HG03045 (cell line): ENCODE data around the gene IL34.

ENCODE experiments used
- ATAC-seq: cut with Tn5 transposase; IDR thresholded peaks from one replicate; pipeline ENCODE4 v1.9.1; 2021; ENCODE audit warnings: mild to moderate bottlenecking, moderate library complexity; ENCODE audit not compliant: unreplicated experiment

IL34 gene

DNA sequence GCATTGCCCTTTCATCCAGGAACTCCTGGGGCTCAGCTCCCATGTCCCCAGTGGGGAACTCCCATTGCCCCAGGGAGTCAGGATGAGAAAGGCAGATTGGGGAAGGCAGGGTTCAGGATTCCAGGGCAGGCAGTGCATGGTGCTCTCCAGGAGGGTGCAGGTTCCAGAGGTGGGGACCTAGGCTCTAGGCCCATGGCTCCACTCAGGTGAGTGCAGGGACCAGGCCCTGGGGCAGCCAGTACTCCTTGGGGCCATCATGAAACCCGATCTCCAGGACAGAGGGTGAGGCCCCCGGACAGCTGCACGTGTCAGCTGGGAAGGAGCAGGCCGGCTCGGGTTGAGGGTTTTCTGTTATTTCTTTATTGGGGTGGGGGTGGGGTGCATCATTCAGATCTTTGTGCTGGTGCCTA, 40.7 kb downstream of the IL34 start:
- no peak for ATAC-seq

DNA sequence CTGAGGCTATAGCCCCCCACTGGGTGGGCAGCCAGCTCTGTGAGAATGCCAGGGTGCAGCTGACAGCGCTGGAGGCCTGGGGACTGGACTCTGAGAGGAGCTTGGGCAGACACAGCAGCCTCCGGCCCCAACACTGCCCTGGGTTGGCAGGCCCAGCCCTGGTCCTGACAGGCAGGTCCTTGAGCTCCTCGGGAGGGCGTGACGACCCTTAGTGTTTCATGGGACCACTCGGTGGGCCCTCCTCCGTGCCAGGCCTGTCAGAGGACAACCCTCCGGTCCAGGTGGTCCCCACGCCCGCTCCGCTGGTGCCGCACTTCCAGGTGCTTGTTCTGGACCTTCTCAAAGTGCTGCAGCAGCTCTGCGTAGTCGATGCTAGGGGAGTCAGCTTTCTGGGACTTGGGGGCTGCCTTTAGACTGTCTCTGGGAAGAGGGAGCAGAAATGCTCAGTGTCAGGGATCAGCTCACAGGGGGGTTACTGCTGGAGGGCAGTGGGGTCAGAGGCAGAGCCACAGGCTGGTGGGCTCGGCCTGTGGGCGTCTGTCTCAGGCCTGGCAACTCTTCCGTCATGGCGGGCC, 41.4 kb downstream of the IL34 start:
- no peak for ATAC-seq

DNA sequence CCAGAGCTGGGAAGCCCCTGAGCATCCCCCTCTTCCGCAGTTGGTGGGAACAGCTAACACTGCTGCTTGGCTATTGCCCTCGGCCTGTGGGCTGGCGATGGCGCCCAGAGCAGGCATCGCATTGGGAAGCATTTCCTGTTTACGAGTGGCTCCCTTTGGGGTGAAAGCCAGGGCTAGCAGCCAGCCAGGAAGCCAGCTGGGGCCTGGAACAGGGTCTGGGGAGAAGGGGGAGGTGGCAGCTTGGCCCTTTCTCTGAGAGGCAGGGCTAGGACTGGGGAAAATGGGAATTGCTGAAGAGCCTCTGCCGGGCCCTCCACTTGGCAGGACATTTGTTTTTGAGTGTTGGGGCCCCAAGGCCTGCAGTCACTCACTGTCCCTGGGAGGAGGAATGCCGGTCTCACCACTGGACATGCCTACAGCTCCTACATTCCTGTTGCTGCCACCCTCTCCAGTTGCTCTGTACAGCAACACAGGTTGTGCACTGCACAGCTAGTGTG, 41.9 kb downstream of the IL34 start:
- ATAC-seq = no peak

DNA sequence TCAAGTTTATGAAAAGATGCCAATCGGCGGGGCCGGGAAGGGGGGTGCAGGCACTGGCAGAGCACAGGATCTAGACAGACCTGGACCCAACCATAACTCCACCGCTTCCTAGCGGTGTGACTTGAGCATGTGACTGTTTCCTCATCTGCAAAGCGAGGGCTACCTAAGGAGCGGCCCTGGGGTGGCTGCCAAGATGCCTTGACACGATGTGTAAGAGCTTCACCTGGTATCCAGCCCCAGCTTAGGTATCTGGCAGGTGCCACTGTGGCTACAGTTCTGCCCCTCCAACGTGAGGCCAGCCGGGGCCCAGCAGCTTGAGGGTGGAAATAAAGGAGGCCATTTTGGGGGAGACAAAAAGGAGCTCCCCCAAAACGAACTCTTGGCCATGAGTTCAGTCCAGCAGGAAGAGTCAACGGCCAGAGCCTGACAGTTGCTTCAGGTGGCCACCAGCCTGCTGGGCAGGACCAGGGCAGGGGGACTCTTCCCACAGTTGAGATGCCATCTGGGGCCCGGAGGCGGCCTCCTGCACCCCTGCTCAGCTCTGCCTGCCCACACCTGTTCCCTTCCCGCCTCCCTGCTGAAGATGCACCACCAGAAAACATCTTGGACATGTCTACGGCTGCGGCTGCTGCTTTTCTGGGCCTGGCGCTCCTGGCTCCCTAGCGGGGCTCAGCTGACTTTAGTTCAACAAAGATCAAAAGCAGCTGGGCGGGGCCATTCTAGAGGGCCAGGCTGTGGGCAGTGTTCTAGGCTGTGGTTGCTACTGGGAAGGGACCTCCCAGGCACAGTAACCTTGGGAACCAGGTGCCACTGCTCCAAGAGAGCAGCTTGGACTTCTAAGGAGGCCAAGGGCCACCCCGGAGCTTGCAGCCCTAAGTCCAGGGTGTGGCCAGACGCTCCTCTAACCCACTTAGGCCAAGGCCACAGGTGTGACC, 42.9 kb downstream of the IL34 start:
- no peak for ATAC-seq

- no peak for ATAC-seq
These were observed 43.9 kb downstream of the IL34 start for GRCh38 chr16:70689970-70690891.

GRCh38 chr16:70691223-70692129, 45.1 kb downstream of the IL34 start:
- ATAC-seq = no peak

DNA sequence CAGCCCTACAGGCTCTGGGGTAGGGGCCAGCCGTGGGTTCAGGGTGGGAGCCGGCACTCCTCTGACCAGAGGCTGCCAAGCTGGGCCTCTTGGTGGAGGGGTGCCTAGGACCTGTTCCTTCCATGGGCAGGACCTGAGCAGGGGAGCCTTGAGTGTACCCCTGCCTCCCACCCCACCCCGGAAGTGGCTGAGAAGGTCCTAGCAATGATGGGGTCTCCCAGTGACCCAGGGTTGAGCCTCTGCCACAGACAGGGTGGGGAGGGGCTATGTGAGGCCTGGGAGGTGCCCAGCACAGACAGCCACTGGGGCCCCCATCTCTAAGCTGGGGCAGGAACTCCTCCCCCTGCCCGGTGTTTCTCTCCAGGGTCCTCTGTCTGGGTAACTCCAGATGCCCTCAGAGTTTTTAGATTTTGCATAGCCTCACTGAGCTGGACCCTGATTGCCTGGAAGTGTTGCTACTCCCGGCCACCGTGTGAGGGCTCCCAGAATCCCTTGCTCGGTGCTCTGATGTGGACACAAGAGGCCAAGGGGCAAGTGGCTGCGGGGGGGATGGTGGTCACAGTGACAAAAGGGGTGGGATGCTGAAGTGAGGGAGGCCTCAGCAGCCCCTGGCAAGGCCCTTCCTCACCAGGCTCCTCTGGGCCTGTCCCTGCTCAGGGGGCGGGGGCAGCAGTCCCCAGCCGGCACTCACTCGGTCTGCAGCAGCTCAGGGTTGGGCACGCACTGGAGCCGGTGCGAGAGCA, 45.9 kb downstream of the IL34 start:
- no peak for ATAC-seq

GRCh38 chr16:70692873-70693671, 46.7 kb downstream of the IL34 start:
- ATAC-seq = no peak

DNA sequence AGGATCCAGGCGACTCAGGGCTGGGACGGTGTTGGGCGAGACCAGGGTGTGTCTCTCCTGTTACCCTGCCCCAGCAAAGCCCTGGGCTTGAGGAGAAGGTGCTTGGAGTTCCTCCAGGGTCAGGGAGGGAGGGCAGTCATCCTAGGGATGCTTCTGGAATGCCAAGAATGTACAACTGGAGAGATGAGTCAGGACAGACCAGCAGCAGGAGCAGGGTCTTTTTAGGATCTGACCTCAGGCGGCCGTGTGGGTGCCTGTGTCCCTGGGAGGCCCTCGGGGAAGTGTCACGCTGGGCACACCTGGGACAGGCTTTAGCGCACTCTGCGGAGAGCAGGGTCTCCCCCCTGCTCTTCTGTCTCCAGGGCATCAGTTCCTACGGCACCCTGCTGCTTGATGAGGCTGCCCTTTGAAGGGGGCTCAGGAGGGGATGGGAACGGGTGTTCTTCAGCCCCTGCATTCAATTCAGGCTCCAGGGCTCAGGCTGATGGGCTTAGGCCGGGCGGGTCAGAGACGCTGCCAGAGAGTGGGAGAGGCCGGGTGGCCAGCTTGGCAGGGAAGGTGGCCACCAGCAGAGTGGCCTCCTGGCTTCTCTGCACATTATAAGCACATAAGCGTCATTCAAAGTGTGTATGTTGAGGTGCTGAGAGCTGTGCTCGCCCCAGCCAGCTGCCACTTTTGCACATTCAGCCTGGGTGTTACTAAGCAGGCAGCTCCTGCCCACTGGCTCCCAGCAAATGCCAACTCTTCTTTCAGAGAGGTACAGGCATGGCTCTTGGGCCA, 47.9 kb downstream of the IL34 start:
- ATAC-seq = no peak

GRCh38 chr16:70694868-70695218, 48.5 kb downstream of the IL34 start:
- ATAC-seq = no peak

DNA sequence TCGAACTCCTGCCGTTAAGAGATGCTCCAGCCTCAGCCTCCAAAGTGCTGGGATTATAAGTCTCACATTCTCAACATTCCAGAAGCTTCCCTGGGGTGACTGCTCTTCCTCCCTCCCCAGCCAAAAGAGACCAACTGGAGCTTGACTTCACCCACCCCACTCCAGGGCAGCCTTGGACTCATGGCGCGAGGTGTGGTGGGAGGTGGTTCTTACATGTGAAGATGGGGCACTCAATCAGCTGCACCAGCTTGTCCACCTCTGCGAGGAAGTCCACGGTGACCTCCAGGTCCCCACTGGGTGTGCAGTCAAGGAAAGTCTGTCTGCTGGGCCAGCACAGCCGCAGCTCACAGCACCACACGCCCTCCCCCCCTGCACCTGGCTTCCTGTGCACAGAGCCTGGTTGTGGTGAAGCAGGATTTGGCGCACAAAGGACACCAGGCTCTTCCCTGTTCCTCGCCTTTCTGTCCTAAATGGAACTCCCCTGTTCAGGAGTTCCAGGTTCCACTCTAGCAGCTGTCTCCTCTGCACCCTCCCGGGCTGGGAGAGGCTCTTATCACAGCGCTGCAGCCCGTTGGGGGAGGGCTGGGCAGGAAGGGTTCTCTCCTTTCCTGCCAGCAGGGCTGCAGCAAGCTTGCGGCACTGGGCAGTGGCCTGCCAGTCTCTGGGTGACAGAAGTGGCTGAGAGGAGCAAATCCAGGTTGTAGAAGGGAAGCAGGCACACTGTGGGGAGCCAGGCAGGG, 49.1 kb downstream of the IL34 start:
- ATAC-seq = no peak

DNA sequence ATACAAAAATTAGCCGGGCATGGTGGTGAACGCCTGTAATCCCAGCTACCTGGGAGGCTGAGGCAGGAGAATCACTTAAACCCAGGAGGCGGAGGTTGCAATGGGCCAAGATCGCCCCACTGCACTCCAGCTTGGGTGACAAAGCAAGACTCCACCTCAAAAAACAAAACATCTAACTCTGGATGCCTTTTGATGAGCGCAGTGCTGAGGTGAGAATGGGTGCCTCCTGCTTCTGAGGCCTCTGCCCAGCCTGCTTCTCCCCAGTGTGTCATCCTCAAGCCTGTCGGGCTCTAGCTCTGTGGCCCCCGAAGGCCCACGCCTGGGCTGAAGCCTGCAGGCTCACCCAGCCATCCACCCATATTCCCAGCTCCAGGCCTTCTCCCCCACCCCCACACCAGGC, 50.0 kb downstream of the IL34 start:
- ATAC-seq = no peak

DNA sequence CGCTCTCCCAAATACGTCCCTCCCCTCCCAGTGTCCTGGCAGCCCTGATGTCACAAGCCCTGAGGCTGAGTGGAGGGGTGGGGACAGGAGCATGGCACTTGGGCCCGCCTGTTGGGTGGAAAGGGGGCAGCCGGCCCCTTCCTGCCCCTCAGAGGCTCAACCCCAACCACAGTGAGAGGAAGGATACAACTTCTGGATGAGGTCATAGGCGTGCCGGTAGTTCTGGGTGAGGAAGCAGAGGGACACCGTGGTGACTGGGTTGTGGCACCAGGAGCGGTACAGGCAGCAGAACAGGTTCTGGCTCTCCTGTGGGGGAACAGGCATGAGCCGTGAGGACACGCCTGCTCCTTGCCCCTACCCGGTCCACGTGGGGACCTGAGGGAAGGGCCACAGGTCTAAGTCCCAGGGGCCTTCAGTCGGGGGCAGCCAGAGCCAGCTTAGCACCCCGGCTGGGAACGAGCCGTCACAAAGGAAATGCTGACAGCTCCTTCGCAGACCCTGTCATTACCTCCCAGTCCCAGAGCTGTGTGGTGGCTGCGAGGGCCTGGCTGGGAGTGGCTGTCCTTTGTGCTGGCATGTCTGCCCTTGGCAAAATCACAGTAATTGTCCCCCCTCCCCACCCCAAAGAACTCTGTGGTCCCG, 50.7 kb downstream of the IL34 start:
- no peak for ATAC-seq

- ATAC-seq = no peak
These were observed 51.3 kb downstream of the IL34 start for GRCh38 chr16:70697594-70698170.

- no peak for ATAC-seq
These were observed 52.5 kb downstream of the IL34 start for GRCh38 chr16:70698901-70699300.

DNA sequence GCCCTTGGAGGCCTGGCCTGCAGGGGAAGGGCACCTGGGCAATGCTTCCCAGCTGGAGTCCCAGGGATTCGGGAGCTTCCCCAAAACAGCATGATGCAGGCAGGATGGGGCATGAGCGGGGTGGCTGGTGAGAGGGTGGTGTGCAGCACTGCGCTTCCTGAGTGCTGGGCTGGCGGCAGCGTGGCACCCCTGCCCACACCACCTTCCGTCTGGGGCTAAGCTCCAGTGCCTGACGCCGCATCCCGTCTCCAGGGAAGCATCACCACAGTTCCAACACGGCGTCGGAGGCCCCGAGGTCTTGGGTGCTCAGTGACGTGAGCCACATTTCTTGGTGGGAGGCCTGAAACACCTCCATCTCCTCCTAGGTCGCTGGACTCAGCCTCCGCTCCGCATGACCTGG, 53.3 kb downstream of the IL34 start:
- no peak for ATAC-seq
